ENCODE data around the gene GRIN2B. TPM values are rescaled to one million over a fixed set of nuclear protein-coding genes. Genes with fewer than 3 reads are reported as not detected.

Gene GRIN2B
- total RNA-seq, 1 experiment from 2014 or later: not detected

GRCh38 chr12:13945641-13946040 lies 35.8 kb downstream of the GRIN2B start:
- H3K27ac ChIP-seq (ENCODE audit: low read depth, low read length, poor library complexity, severe bottlenecking): no peak overlapping the region
- DNase-seq (ENCODE audit: low spot score): no peak
- H3K4me1 ChIP-seq (ENCODE audit: insufficient read depth, low read length, poor library complexity, severe bottlenecking): no peaks in the 10 kb centered on the region
- peaks cover 71% of the 10 kb centered on the region for H3K27me3 ChIP-seq (replicated peaks; ENCODE audit: insufficient read depth, low read depth, low read length, poor library complexity)
- no peaks in the 10 kb centered on the region for H3K9me3 ChIP-seq (ENCODE audit: low read depth, low read length, poor library complexity, severe bottlenecking)
- ChIA-PET CTCF (no interaction called here), POLR2A (ENCODE audit: low non-redundant PET) (no interaction called here)
- BruUV-seq (replicated peaks): no TSS peak
- intact Hi-C loops (cut with micrococcal nuclease; ENCODE audit: unreplicated experiment): no loop called here
- H3K4me3 ChIP-seq (ENCODE audit: low read depth, low read length, poor library complexity, severe bottlenecking): no peak overlapping the region
- TF ChIP-seq EZH2 (IDR thresholded peaks at IDR 0.05; ENCODE audit: borderline replicate concordance, low read depth, low read length, poor library complexity, severe bottlenecking): no peak
- TF ChIP-seq CTCF (conservative IDR thresholded peaks at IDR 0.05; ENCODE audit: low read depth, low read length): no peak
- H3K36me3 ChIP-seq (ENCODE audit: insufficient read depth, low read length, poor library complexity, severe bottlenecking): no peaks in the 10 kb centered on the region

GRCh38 chr12:13945236-13945635 lies 36.2 kb downstream of the GRIN2B start:
- Histone ChIP-seq H3K27me3 (replicated peaks; ENCODE audit: insufficient read depth, low read depth, low read length, poor library complexity) (peaks cover 72% of the 10 kb centered on the region), H3K36me3 (ENCODE audit: insufficient read depth, low read length, poor library complexity, severe bottlenecking) (no peaks in the 10 kb centered on the region), H3K9me3 (ENCODE audit: low read depth, low read length, poor library complexity, severe bottlenecking) (no peaks in the 10 kb centered on the region), H3K4me3 (ENCODE audit: low read depth, low read length, poor library complexity, severe bottlenecking) (no peak overlapping the region), H3K4me1 (ENCODE audit: insufficient read depth, low read length, poor library complexity, severe bottlenecking) (no peaks in the 10 kb centered on the region), H3K27ac (ENCODE audit: low read depth, low read length, poor library complexity, severe bottlenecking) (no peak overlapping the region)
- no peak for DNase-seq (ENCODE audit: low spot score)
- BruUV-seq (replicated peaks): no TSS peak
- ChIA-PET CTCF (no interaction called here), POLR2A (ENCODE audit: low non-redundant PET) (no interaction called here)
- intact Hi-C loops (cut with micrococcal nuclease; ENCODE audit: unreplicated experiment): no loop called here
- TF ChIP-seq CTCF (conservative IDR thresholded peaks at IDR 0.05; ENCODE audit: low read depth, low read length) (no peak), EZH2 (IDR thresholded peaks at IDR 0.05; ENCODE audit: borderline replicate concordance, low read depth, low read length, poor library complexity, severe bottlenecking) (no peak)

GRCh38 chr12:13942826-13943225 lies 38.6 kb downstream of the GRIN2B start:
- Histone ChIP-seq H3K9me3 (ENCODE audit: low read depth, low read length, poor library complexity, severe bottlenecking) (peaks cover 4% of the 10 kb centered on the region), H3K27ac (ENCODE audit: low read depth, low read length, poor library complexity, severe bottlenecking) (no peak overlapping the region), H3K4me3 (ENCODE audit: low read depth, low read length, poor library complexity, severe bottlenecking) (no peak overlapping the region), H3K27me3 (replicated peaks; ENCODE audit: insufficient read depth, low read depth, low read length, poor library complexity) (peaks cover 73% of the 10 kb centered on the region), H3K4me1 (ENCODE audit: insufficient read depth, low read length, poor library complexity, severe bottlenecking) (no peaks in the 10 kb centered on the region), H3K36me3 (ENCODE audit: insufficient read depth, low read length, poor library complexity, severe bottlenecking) (no peaks in the 10 kb centered on the region)
- ChIA-PET CTCF (no interaction called here), POLR2A (ENCODE audit: low non-redundant PET) (no interaction called here)
- no peak for DNase-seq (ENCODE audit: low spot score)
- TF ChIP-seq CTCF (conservative IDR thresholded peaks at IDR 0.05; ENCODE audit: low read depth, low read length) (no peak), EZH2 (IDR thresholded peaks at IDR 0.05; ENCODE audit: borderline replicate concordance, low read depth, low read length, poor library complexity, severe bottlenecking) (no peak)
- no TSS peak for BruUV-seq (replicated peaks)
- intact Hi-C loops (cut with micrococcal nuclease; ENCODE audit: unreplicated experiment): no loop called here

Data from A673 (cell line).